HUES64 (cell line): ENCODE measurements around the gene OR10R2. TPM values are rescaled to one million over a fixed set of nuclear protein-coding genes. Genes with fewer than 3 reads are reported as not detected.
"Not testable (repeated sequence)": the region's sequence is repeated elsewhere in the genome, so short reads cannot be mapped to it uniquely, and the experiment has no call there.

ENCODE experiments used
- H3K27ac ChIP-seq: 2 replicates; pipeline ENCODE4 v1.7.0; 2013; ENCODE audit warnings: low read depth, low read length, inconsistent platforms
- H3K27me3 ChIP-seq: 2 replicates; pipeline ENCODE4 v1.6.1; 2013; ENCODE audit warnings: mild to moderate bottlenecking, low read length; ENCODE audit not compliant: insufficient read depth
- H3K36me3 ChIP-seq: 2 replicates; pipeline ENCODE4 v1.6.1; 2013; ENCODE audit warnings: mild to moderate bottlenecking, low read length; ENCODE audit not compliant: insufficient read depth
- H3K4me1 ChIP-seq: 2 replicates; pipeline ENCODE4 v1.6.1; 2013; ENCODE audit warnings: mild to moderate bottlenecking, low read length, moderate library complexity; ENCODE audit not compliant: insufficient read depth
- H3K4me3 ChIP-seq: 2 replicates; pipeline ENCODE4 v1.5.1; 2013; ENCODE audit warnings: mild to moderate bottlenecking, low read length, moderate library complexity
- H3K9ac ChIP-seq: 2 replicates; pipeline ENCODE4 v1.6.1; 2013; ENCODE audit warnings: mild to moderate bottlenecking, low read depth, low read length
- H3K9me3 ChIP-seq: 2 replicates; pipeline ENCODE4 v1.6.1; 2013; ENCODE audit warnings: low read depth, low read length; ENCODE audit not compliant: insufficient read depth
- WGBS: fragments of 150-250, 120-280 bp; methylation state at CpG from one replicate; pipeline ENCODE4 v1.1.7; 2013; ENCODE audit warnings: missing lambda C conversion rate; 5-methylcytosine and 5-hydroxymethylcytosine counted together
- polyA plus RNA-seq, 2 experiments: library from polyadenylated mRNA; stranded (reverse); fragments of 50-300 nt; gene quantifications; one replicate each; pipeline ENCODE4 v1.2.3, GENCODE V29; 2013

OR10R2 gene, protein sequence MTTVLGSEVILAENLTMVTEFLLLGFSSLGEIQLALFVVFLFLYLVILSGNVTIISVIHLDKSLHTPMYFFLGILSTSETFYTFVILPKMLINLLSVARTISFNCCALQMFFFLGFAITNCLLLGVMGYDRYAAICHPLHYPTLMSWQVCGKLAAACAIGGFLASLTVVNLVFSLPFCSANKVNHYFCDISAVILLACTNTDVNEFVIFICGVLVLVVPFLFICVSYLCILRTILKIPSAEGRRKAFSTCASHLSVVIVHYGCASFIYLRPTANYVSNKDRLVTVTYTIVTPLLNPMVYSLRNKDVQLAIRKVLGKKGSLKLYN
- polyA plus RNA-seq (2013, experiment 1 of 2), result not detected
- not detected for polyA plus RNA-seq (2013, experiment 2 of 2)

GRCh38 chr1:158471920-158472319 is at the start of gene OR10R2:
Gene OR10R2, plus strand, starts transcription at chr1:158472220. Its CDS starts 106 bp downstream, at chr1:158472326.
- Histone ChIP-seq H3K27ac (no peak within 1 kb of the TSS), H3K4me1 (no peaks in the 10 kb centered on the region), H3K4me3 (no peak within 1 kb of the TSS), H3K9me3 (no peaks in the 10 kb centered on the region), H3K9ac (no peak within 1 kb of the TSS), H3K36me3 (no peaks in the 10 kb centered on the region), H3K27me3 (no peaks in the 10 kb centered on the region)

DNA sequence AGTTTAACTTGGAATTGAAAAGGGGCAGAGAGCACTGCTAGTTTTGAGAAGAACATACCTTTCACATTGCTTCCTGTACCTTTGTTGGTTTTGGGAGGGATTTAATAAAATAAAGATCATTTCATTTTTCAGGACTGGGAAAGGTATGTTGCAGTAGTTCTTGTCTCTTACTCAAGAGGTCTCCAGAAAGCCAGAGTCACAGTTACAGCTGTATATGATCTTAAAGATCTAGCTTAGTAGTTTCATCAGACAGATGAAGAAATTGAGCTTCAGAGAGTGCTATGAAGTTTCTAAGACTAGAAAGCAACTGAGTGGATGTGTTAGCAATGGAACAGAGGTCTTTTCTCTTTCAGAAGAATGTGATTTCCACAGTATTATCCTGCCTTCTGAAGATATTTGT is 47.0 kb upstream of the OR10R2 start:
- H3K27ac ChIP-seq, result no peak overlapping the region

DNA sequence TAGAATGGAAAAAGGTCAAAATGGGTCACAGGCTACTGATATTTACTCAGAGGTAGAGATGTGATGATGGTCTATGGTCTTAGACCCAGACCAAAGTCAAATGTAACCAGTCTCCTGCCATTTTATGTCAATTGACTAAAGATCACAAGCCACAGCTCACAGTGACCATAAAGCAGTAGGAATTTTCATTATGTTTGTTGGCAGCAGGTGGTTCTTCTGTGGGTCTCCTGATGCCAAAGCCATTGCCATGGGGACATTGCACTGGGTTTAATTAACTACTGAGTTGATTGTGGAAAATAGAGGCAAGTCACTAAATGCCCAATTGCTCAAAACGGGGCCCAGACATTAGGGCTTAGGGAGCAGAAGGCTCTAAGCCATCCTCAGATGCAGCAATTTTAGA is 45.9 kb upstream of the OR10R2 start, which contains the start of gene OR10K2:
Gene OR10K2, minus strand, starts transcription at position 101 of the 400 bp plus-strand sequence. CDS start 5,371 bp downstream, outside the sequence.
- H3K9me3 ChIP-seq, result no peaks in the 10 kb centered on the region
- H3K27ac ChIP-seq, result no peak within 1 kb of the TSS
- H3K4me1 ChIP-seq, result peaks cover 23% of the 10 kb centered on the region
- no peaks in the 10 kb centered on the region for H3K27me3 ChIP-seq
- H3K36me3 ChIP-seq, result no peaks in the 10 kb centered on the region
- H3K9ac ChIP-seq, result no peak within 1 kb of the TSS
- no peak within 1 kb of the TSS for H3K4me3 ChIP-seq
- 84% methylated on average over 1 of the region's 1 CpG for WGBS

More for the DNA sequence above, 47.0 kb upstream of the OR10R2 start:
- Histone ChIP-seq H3K4me3 (no peak overlapping the region), H3K9me3 (no peaks in the 10 kb centered on the region), H3K9ac (no peak overlapping the region), H3K4me1 (peaks cover 24% of the 10 kb centered on the region), H3K27me3 (no peaks in the 10 kb centered on the region), H3K36me3 (no peaks in the 10 kb centered on the region)

GRCh38 chr1:158430163-158430562 is 41.9 kb upstream of the OR10R2 start:
- H3K4me3 ChIP-seq, result not testable (repeated sequence)

GRCh38 chr1:158434741-158435140 is 37.3 kb upstream of the OR10R2 start:
- Histone ChIP-seq H3K9ac (no peak overlapping the region), H3K27me3 (no peaks in the 10 kb centered on the region), H3K9me3 (0 out of 2 replicates have a peak, but pooled peaks cover 6% of the 10 kb centered on the region), H3K4me1 (no peaks in the 10 kb centered on the region), H3K27ac (no peak overlapping the region), H3K36me3 (no peaks in the 10 kb centered on the region), H3K4me3 (no peak overlapping the region)
- WGBS, result 90% methylated on average over 3 of the region's 3 CpGs

More at GRCh38 chr1:158430163-158430562, 41.9 kb upstream of the OR10R2 start:
- H3K36me3 ChIP-seq, H3K9ac ChIP-seq, H3K9me3 ChIP-seq, H3K27me3 ChIP-seq, H3K27ac ChIP-seq, H3K4me1 ChIP-seq: not testable (repeated sequence)
- WGBS, result 85% methylated on average over 3 of the region's 3 CpGs

GRCh38 chr1:158445376-158445775 is 26.6 kb upstream of the OR10R2 start:
- Histone ChIP-seq H3K9ac (no peak overlapping the region), H3K9me3 (no peaks in the 10 kb centered on the region), H3K4me1 (no peaks in the 10 kb centered on the region), H3K27me3 (no peaks in the 10 kb centered on the region), H3K27ac (no peak overlapping the region), H3K36me3 (no peaks in the 10 kb centered on the region), H3K4me3 (no peak overlapping the region)
- 95% methylated on average over 4 of the region's 4 CpGs for WGBS

DNA sequence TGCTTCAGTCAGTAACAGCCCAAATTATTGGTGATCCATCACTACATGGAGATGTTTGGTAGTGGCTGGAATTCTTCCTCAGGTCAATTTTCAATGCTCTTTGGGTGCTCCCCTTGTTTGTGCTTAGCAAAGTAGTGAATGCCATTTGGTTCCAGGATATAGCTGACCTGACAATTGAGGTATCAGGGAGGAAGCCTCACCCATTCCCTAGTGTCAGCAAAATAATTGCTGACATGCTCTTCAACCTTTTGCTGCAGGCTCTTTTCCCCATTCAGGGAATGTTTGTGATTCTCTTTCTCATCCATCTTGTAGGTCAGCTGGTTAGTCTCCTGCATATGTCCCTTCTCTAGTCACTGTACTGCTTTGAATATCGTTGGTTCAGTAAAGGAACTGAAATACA is 17.5 kb upstream of the OR10R2 start:
- 95% methylated on average over 1 of the region's 1 CpG for WGBS

DNA sequence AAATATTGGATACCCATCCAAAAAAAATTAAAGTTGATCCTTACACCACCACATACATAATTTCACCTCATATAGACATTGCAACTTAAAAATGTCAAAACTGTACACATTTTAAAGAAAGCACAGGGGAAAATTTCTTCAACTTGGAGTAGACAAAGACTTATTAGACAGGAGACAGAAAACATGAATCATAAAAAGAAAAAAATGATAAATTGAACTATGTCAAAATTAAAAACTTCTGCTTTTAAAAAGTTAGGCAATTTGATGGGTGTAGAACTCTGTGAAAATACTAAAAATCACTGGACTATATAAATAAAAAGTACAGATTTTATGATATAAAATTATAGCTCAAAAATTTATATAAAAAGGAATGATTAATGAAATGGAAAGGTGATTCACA is 14.8 kb upstream of the OR10R2 start:
- Histone ChIP-seq H3K9ac (no peak overlapping the region), H3K27me3 (no peaks in the 10 kb centered on the region), H3K4me3 (no peak overlapping the region), H3K9me3 (no peaks in the 10 kb centered on the region), H3K36me3 (no peaks in the 10 kb centered on the region), H3K4me1 (no peaks in the 10 kb centered on the region), H3K27ac (no peak overlapping the region)

More for the DNA sequence above, 17.5 kb upstream of the OR10R2 start:
- Histone ChIP-seq H3K9ac (no peak overlapping the region), H3K4me3 (no peak overlapping the region), H3K9me3 (no peaks in the 10 kb centered on the region), H3K36me3 (no peaks in the 10 kb centered on the region), H3K4me1 (no peaks in the 10 kb centered on the region), H3K27ac (no peak overlapping the region), H3K27me3 (no peaks in the 10 kb centered on the region)

DNA sequence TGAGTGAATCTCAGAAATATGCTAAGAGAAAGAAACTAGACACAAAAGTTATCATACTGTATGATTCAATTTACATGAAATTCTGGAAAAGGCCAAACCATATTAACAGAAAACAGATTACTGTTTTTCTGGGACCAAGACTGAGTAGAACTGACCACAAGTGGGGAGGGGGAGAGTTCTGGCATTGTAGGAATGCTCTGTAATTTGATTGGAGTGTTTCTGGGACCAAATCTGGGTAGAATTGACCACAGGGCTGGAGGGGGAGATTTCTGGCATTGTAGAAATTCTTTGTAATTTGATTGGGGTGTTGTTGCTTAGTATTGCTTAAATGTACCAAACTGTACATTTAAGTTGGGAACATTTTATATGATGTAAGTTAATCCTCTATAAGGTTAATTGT is 13.8 kb upstream of the OR10R2 start:
- no peak overlapping the region for H3K9ac ChIP-seq
- no peak overlapping the region for H3K27ac ChIP-seq
- no peaks in the 10 kb centered on the region for H3K9me3 ChIP-seq
- no peaks in the 10 kb centered on the region for H3K4me1 ChIP-seq
- H3K4me3 ChIP-seq, result no peak overlapping the region
- no peaks in the 10 kb centered on the region for H3K27me3 ChIP-seq
- H3K36me3 ChIP-seq, result no peaks in the 10 kb centered on the region

DNA sequence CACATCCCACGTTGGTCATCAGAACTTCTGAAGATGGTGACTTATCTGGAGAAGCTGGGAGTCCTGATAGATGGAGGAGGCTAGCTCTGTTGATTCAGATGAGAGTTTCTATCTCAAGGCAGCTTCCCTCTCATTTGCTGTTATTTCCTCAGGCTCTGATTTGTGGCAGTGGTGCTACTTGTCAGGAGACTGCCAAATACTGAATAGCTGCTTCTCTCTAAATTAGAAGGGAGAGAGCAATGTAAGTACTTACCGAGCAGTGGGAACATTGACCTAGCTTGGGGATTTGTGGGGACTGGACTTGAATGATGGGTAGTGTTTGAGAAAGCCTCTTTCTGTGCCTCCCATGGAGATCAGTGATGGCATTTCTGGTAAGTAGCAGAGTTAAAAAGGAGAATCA is 10.5 kb upstream of the OR10R2 start, which contains the start of gene OR10K1:
Gene OR10K1, plus strand, starts transcription at position 301 of the 400 bp plus-strand sequence. CDS start 3,728 bp downstream, outside the sequence.
- Histone ChIP-seq H3K27ac (no peak within 1 kb of the TSS), H3K4me3 (no peak within 1 kb of the TSS), H3K27me3 (no peaks in the 10 kb centered on the region), H3K4me1 (no peaks in the 10 kb centered on the region), H3K9me3 (no peaks in the 10 kb centered on the region), H3K9ac (no peak within 1 kb of the TSS), H3K36me3 (no peaks in the 10 kb centered on the region)
- WGBS, result 90% methylated on average over 1 of the region's 2 CpGs

- H3K27me3 ChIP-seq, result no peaks in the 10 kb centered on the region
- H3K4me1 ChIP-seq, result peaks cover 10% of the 10 kb centered on the region; the same call in 1 of the 2 replicates
- 80% methylated on average over 1 of the region's 2 CpGs for WGBS
- no peak overlapping the region for H3K27ac ChIP-seq
- no peak overlapping the region for H3K9ac ChIP-seq
- H3K36me3 ChIP-seq, result no peaks in the 10 kb centered on the region
- no peaks in the 10 kb centered on the region for H3K9me3 ChIP-seq
- H3K4me3 ChIP-seq, result no peak overlapping the region
Measured at GRCh38 chr1:158485455-158485854, 13.4 kb downstream of the OR10R2 start.
